GM23248 (cell line): ENCODE data around the gene LRRC75A. TPM values are rescaled to one million over a fixed set of nuclear protein-coding genes. Genes with fewer than 3 reads are reported as not detected.

Experiments used
- DNase-seq: peaks from one replicate; pipeline ENCODE4 v3.0.0-alpha.2; 2015
- H2AFZ ChIP-seq: fragments of 200-600 bp; sonication (generic); 2 replicates; pipeline ENCODE4 v1.6.1; 2016; ENCODE audit warnings: antibody characterized with exemption
- H3F3A ChIP-seq: fragments of 200-600 bp; sonication (generic); 2 replicates; pipeline ENCODE4 v1.6.1; 2016; ENCODE audit warnings: mild to moderate bottlenecking, antibody characterized with exemption, mixed run types; ENCODE audit not compliant: insufficient read depth
- H3K27ac ChIP-seq: fragments of 200-600 bp; sonication (generic); 2 replicates; pipeline ENCODE4 v1.5.1; 2016; ENCODE audit warnings: mild to moderate bottlenecking
- H3K27me3 ChIP-seq: fragments of 200-600 bp; sonication (generic); replicated peaks from 2 replicates; pipeline ENCODE4 v1.6.1; 2016; ENCODE audit warnings: mild to moderate bottlenecking; ENCODE audit not compliant: insufficient read depth
- H3K36me3 ChIP-seq: fragments of 200-600 bp; sonication (generic); 2 replicates; pipeline ENCODE4 v1.6.1; 2016; ENCODE audit warnings: low read depth, mild to moderate bottlenecking
- H3K4me1 ChIP-seq: fragments of 200-600 bp; sonication (generic); 2 replicates; pipeline ENCODE4 v1.6.1; 2016; ENCODE audit warnings: mild to moderate bottlenecking; ENCODE audit not compliant: insufficient read depth
- H3K4me2 ChIP-seq: fragments of 200-600 bp; sonication (generic); one replicate; pipeline ENCODE4 v1.6.1; 2016; ENCODE audit warnings: mild to moderate bottlenecking; ENCODE audit not compliant: unreplicated experiment
- H3K4me3 ChIP-seq: fragments of 200-600 bp; sonication (generic); 2 replicates; pipeline ENCODE4 v1.5.1; 2016; ENCODE audit warnings: mild to moderate bottlenecking
- H3K79me2 ChIP-seq: fragments of 200-600 bp; sonication (generic); 2 replicates; pipeline ENCODE4 v1.6.1; 2016; ENCODE audit warnings: mild to moderate bottlenecking; ENCODE audit not compliant: insufficient read depth
- H3K9ac ChIP-seq: fragments of 200-600 bp; sonication (generic); 2 replicates; pipeline ENCODE4 v1.6.1; 2016; ENCODE audit warnings: mild to moderate bottlenecking
- H3K9me2 ChIP-seq: fragments of 200-600 bp; sonication (generic); 2 replicates; pipeline ENCODE4 v1.6.1; 2016; ENCODE audit warnings: mixed run types, mild to moderate bottlenecking, moderate library complexity; ENCODE audit not compliant: insufficient read depth
- H3K9me3 ChIP-seq: fragments of 200-600 bp; sonication (generic); one replicate; pipeline ENCODE4 v1.6.1; 2017; ENCODE audit warnings: low read depth
- H4K20me1 ChIP-seq: fragments of 200-600 bp; sonication (generic); 2 replicates; pipeline ENCODE4 v1.6.0; 2016; ENCODE audit not compliant: insufficient read depth
- EZH2 ChIP-seq: fragments of 200-600 bp; sonication (generic); IDR thresholded peaks from 2 replicates; pipeline ENCODE4 v1.6.1; 2018; ENCODE audit warnings: antibody characterized with exemption, mild to moderate bottlenecking; ENCODE audit not compliant: insufficient read depth, poor library complexity, severe bottlenecking
- EZH2phosphoT487 ChIP-seq: fragments of 200-600 bp; sonication (generic); IDR thresholded peaks from 2 replicates; pipeline ENCODE4 v1.6.1; 2018; ENCODE audit warnings: antibody characterized with exemption, moderate library complexity, mild to moderate bottlenecking, low read depth; ENCODE audit not compliant: insufficient read depth
- WGBS, 2 experiments: methylation state at CpG; one replicate each; pipeline ENCODE4 v1.1.6; 2015 to 2017; ENCODE audit warnings: low lambda C conversion rate in 2 of 2, low coverage in 1 of 2; ENCODE audit errors: missing lambda C conversion rate in 2 of 2; 5-methylcytosine and 5-hydroxymethylcytosine counted together
- in situ Hi-C: fragments of 300-500 bp; cut with MboI; formaldehyde crosslinking; loops from 2 replicates; pipeline ENCODE4 v1.15.0; 2020
- polyA plus RNA-seq: library from polyadenylated mRNA; unstranded; fragments of >200 nt; fragmentation: Nextera tagmentation; extraction: Ambion mirVana; gene quantifications from 2 replicates; pipeline ENCODE4 v1.2.1, GENCODE V29; 2016
- total RNA-seq: library from RNA; depleted of rRNA; stranded (reverse); fragments of >200 nt; shearing (Covaris generic); gene quantifications from 2 replicates; pipeline ENCODE4 v1.2.3, GENCODE V29; 2014

The LRRC75A gene
- total and polyA plus RNA-seq, 2 experiments from 2014 or later: 0.22 to 0.54 TPM

- WGBS, 2 experiments: 78 to 81% methylated on average over 13 of the region's 13 CpGs
- H3K79me2 ChIP-seq: no peaks in the 10 kb centered on the region
- DNase-seq: no peak
These were observed 17.8 kb downstream of the LRRC75A start for GRCh38 chr17:16474012-16474725.

GRCh38 chr17:16473044-16474011, 18.7 kb downstream of the LRRC75A start:
- no peaks in the 10 kb centered on the region for H3K9me2 ChIP-seq
- no peaks in the 10 kb centered on the region for H4K20me1 ChIP-seq
- H3K36me3 ChIP-seq: no peaks in the 10 kb centered on the region
- H3K79me2 ChIP-seq: no peaks in the 10 kb centered on the region
- no peak overlapping the region for H2AFZ ChIP-seq
- H3K9ac ChIP-seq: no peak overlapping the region
- no peaks in the 10 kb centered on the region for H3K9me3 ChIP-seq
- no peak overlapping the region for H3K27ac ChIP-seq
- H3K4me2 ChIP-seq: no peak overlapping the region
- H3F3A ChIP-seq: no peaks in the 10 kb centered on the region
- H3K27me3 ChIP-seq: no peaks in the 10 kb centered on the region
- in situ Hi-C loops: no loop called here
- TF ChIP-seq EZH2 (no peak), EZH2phosphoT487 (no peak)
- no peak for DNase-seq
- WGBS, 2 experiments: 84 to 87% methylated on average over 19 to 20 of the region's 20 CpGs
- H3K4me1 ChIP-seq: peaks cover 12% of the 10 kb centered on the region
- H3K4me3 ChIP-seq: no peak overlapping the region

More at GRCh38 chr17:16474012-16474725, 17.8 kb downstream of the LRRC75A start:
- H3K27me3 ChIP-seq: no peaks in the 10 kb centered on the region
- no peak for TF ChIP-seq EZH2
- no peak for TF ChIP-seq EZH2phosphoT487
- no peak overlapping the region for H2AFZ ChIP-seq
- H3K9me3 ChIP-seq: no peaks in the 10 kb centered on the region
- no peaks in the 10 kb centered on the region for H3F3A ChIP-seq
- H3K9me2 ChIP-seq: no peaks in the 10 kb centered on the region
- no peak overlapping the region for H3K9ac ChIP-seq
- H4K20me1 ChIP-seq: no peaks in the 10 kb centered on the region
- no peak overlapping the region for H3K27ac ChIP-seq
- peaks cover 12% of the 10 kb centered on the region for H3K4me1 ChIP-seq
- no peak overlapping the region for H3K4me3 ChIP-seq
- in situ Hi-C loops: no loop called here
- no peak overlapping the region for H3K4me2 ChIP-seq
- no peaks in the 10 kb centered on the region for H3K36me3 ChIP-seq

- peaks cover 10% of the 10 kb centered on the region for H3K4me1 ChIP-seq
- no peaks in the 10 kb centered on the region for H3K36me3 ChIP-seq
- H3K79me2 ChIP-seq: no peaks in the 10 kb centered on the region
- no peak overlapping the region for H3K4me2 ChIP-seq
- H3F3A ChIP-seq: no peaks in the 10 kb centered on the region
- no peak for DNase-seq
- no peaks in the 10 kb centered on the region for H4K20me1 ChIP-seq
- no peak overlapping the region for H3K4me3 ChIP-seq
- no peaks in the 10 kb centered on the region for H3K9me3 ChIP-seq
- in situ Hi-C loops: no loop called here
- 39 to 40% methylated on average over 6 of the region's 6 CpGs for WGBS, 2 experiments
- H3K9ac ChIP-seq: no peak overlapping the region
- H3K27me3 ChIP-seq: no peaks in the 10 kb centered on the region
- no peak for TF ChIP-seq EZH2
- H3K27ac ChIP-seq: no peak overlapping the region
- H3K9me2 ChIP-seq: no peaks in the 10 kb centered on the region
- H2AFZ ChIP-seq: no peak overlapping the region
These were observed 19.5 kb downstream of the LRRC75A start for GRCh38 chr17:16472539-16472938.

DNA sequence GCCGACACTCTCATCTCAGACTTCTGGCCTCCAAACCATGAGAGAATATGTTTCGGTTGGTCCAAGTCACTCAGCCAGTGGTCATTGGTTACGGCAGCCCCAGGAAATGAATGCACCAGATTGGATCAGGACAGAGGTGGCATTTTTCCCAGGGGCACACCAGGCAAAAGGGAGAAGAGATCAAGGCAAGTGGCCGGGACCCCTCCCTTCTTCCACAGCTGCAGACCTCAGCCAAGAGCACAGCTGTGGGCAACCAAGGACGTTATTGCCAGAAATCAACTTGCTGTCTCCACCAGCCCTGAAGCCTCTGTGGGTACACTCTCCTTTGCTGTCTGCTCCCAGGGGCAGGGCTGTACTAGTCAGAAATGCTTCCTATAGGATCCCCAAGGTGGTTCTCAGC, 20.7 kb downstream of the LRRC75A start:
- in situ Hi-C loops: no loop called here
- no peaks in the 10 kb centered on the region for H3K9me2 ChIP-seq
- WGBS, 2 experiments: 84% methylated on average over 5 of the region's 5 CpGs
- H3K9me3 ChIP-seq: no peaks in the 10 kb centered on the region
- H4K20me1 ChIP-seq: no peaks in the 10 kb centered on the region
- H3K27ac ChIP-seq: no peak overlapping the region
- H3K36me3 ChIP-seq: no peaks in the 10 kb centered on the region
- no peak overlapping the region for H3K9ac ChIP-seq
- no peak for DNase-seq
- no peaks in the 10 kb centered on the region for H3F3A ChIP-seq
- H2AFZ ChIP-seq: no peak overlapping the region
- no peak overlapping the region for H3K4me2 ChIP-seq
- no peaks in the 10 kb centered on the region for H3K27me3 ChIP-seq
- TF ChIP-seq EZH2phosphoT487 (no peak), EZH2 (no peak)
- no peak overlapping the region for H3K4me3 ChIP-seq
- 0 out of 2 replicates have a peak, but pooled peaks cover 4% of the 10 kb centered on the region for H3K4me1 ChIP-seq
- H3K79me2 ChIP-seq: no peaks in the 10 kb centered on the region
